ENCODE results near the gene RFLNA.

DNA sequence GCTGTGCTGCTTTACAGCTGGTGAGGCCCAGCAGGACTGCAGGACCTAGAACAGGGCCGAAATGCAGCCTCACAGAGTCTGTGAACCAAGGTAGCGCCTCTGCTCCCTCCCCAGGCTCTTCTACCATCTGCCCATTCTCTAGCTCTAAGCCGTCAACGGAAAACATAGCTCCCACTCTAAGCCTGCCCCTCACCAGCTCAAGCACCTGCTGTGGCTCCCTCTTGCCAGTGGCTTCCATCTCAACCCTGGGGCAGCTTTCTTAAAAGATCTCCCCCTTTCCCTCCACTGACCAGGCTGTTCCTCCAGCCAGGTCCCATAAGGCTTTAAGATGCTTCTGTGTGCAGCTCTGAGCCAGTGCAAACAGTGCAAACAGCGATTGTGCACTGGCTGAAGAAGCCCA lies 61.3 kb downstream of the RFLNA start:
- TF ChIP-seq, protein P1, sequence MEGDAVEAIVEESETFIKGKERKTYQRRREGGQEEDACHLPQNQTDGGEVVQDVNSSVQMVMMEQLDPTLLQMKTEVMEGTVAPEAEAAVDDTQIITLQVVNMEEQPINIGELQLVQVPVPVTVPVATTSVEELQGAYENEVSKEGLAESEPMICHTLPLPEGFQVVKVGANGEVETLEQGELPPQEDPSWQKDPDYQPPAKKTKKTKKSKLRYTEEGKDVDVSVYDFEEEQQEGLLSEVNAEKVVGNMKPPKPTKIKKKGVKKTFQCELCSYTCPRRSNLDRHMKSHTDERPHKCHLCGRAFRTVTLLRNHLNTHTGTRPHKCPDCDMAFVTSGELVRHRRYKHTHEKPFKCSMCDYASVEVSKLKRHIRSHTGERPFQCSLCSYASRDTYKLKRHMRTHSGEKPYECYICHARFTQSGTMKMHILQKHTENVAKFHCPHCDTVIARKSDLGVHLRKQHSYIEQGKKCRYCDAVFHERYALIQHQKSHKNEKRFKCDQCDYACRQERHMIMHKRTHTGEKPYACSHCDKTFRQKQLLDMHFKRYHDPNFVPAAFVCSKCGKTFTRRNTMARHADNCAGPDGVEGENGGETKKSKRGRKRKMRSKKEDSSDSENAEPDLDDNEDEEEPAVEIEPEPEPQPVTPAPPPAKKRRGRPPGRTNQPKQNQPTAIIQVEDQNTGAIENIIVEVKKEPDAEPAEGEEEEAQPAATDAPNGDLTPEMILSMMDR (IDR thresholded peaks at IDR 0.05), result no peak
- no peak for TF ChIP-seq EZH2 (IDR thresholded peaks at IDR 0.05; ENCODE audit: borderline replicate concordance, insufficient read depth, low read depth, low read length, poor library complexity, severe bottlenecking)
